Measurements from ENCODE around the gene RUSC2. TPM values are rescaled to one million over a fixed set of nuclear protein-coding genes. Genes with fewer than 3 reads are reported as not detected.
"Not testable (repeated sequence)": the region's sequence is repeated elsewhere in the genome, so short reads cannot be mapped to it uniquely, and the experiment has no call there.

RUSC2 gene
- total RNA-seq, 1 donor from 2014 or later = 67.1 TPM

DNA sequence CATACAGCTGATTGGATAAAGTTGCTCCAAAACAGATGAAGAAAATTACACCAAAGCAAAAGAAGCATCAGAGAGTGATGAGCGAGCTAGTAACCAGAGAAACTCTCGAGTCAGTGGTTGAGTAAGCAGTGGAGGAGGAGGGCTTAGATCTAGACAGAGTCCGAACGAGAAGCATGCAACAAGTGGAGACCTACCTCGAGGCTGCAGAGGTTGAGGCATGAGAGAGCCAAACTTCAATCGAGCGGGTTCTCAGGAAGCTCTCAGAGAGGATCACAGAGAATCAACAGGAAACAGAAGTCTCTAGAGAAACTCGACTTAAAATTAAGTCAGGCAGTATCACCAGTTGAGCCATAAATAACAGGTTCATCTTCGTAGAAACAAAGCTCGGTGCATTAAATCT is 6.1 kb downstream of the RUSC2 start:
- Mint-ChIP-seq H3K27me3 (ENCODE audit: unreplicated experiment) (no peaks in the 10 kb centered on the region), H3K9me3 (ENCODE audit: unreplicated experiment) (peaks cover 14% of the 10 kb centered on the region), H3K36me3 (ENCODE audit: unreplicated experiment) (peaks cover 29% of the 10 kb centered on the region), H3K4me1 (ENCODE audit: unreplicated experiment) (peaks cover 41% of the 10 kb centered on the region), H3K4me3 (ENCODE audit: unreplicated experiment) (no peak overlapping the region), H3K27ac (ENCODE audit: unreplicated experiment) (no peak overlapping the region)
- TF ChIP-seq, protein P1, sequence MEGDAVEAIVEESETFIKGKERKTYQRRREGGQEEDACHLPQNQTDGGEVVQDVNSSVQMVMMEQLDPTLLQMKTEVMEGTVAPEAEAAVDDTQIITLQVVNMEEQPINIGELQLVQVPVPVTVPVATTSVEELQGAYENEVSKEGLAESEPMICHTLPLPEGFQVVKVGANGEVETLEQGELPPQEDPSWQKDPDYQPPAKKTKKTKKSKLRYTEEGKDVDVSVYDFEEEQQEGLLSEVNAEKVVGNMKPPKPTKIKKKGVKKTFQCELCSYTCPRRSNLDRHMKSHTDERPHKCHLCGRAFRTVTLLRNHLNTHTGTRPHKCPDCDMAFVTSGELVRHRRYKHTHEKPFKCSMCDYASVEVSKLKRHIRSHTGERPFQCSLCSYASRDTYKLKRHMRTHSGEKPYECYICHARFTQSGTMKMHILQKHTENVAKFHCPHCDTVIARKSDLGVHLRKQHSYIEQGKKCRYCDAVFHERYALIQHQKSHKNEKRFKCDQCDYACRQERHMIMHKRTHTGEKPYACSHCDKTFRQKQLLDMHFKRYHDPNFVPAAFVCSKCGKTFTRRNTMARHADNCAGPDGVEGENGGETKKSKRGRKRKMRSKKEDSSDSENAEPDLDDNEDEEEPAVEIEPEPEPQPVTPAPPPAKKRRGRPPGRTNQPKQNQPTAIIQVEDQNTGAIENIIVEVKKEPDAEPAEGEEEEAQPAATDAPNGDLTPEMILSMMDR (IDR thresholded peaks at IDR 0.05) = no peak
- no peak for DNase-seq (ENCODE audit: extremely low spot score, unreplicated experiment)

DNA sequence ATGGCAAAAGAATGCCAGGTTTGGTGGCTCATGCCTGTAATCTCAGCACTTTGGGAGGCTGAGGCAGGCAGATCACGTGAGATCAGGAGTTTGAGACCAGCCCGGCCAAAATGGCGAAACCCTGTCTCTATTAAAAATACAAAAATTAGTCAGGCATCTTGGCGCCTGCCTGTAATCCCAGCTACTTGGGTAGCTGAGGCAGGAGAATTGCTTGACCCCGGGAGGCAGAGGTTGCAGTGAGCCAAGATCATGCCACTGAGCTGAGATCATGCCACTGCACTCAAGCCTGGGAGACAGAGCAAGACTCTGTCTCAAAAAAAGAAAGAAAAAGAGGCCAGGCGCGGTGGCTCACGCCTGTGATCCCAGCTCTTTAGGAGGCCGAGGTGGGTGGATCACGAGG is 8.3 kb downstream of the RUSC2 start:
- H3K4me3 Mint-ChIP-seq (ENCODE audit: unreplicated experiment); H3K27me3 Mint-ChIP-seq (ENCODE audit: unreplicated experiment); H3K27ac Mint-ChIP-seq (ENCODE audit: unreplicated experiment); DNase-seq (ENCODE audit: extremely low spot score, unreplicated experiment): not testable (repeated sequence)
- peaks cover 14% of the 10 kb centered on the region for H3K9me3 Mint-ChIP-seq (ENCODE audit: unreplicated experiment)
- peaks cover 35% of the 10 kb centered on the region for H3K36me3 Mint-ChIP-seq (ENCODE audit: unreplicated experiment)
- H3K4me1 Mint-ChIP-seq (ENCODE audit: unreplicated experiment) = peaks cover 29% of the 10 kb centered on the region

DNA sequence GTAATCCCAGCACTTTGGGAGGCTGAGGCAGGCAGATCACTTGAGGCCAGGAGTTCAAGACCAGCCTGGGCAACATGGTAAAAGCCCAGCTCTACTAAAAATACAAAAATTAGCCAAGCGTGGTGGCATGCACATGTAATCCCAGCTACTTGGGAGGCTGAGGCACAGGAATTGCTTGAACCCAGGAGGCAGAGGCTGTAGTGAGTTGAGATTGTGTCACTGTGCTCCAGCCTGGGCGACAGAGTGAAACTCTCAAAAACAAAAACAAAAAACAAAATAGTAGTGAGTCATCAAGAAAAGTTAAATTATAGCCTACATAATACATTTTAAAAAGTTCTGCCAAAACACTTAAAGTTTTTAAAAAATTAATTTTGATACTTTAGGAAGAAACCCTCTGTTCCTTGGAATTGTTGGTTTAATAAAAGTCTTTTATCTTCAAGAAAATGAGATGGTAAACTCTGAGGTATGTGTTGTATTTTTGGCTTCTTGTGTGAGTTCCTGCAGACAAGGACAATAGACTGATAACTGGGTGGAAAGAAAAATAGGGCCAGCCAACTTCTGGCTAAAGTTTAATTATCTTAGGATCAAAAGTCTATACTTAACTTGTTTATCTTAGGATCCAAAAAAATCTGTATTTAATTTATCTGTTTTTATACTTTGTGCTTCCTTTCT is 9.3 kb downstream of the RUSC2 start:
- peaks cover 40% of the 10 kb centered on the region for H3K36me3 Mint-ChIP-seq (ENCODE audit: unreplicated experiment)
- H3K27ac Mint-ChIP-seq (ENCODE audit: unreplicated experiment) = peak overlapping the region; percentile 52
- no peak overlapping the region for H3K4me3 Mint-ChIP-seq (ENCODE audit: unreplicated experiment)
- DNase-seq (ENCODE audit: extremely low spot score, unreplicated experiment) = no peak
- H3K27me3 Mint-ChIP-seq (ENCODE audit: unreplicated experiment) = no peaks in the 10 kb centered on the region
- TF ChIP-seq, protein P1 (IDR thresholded peaks at IDR 0.05) = no peak
- peaks cover 17% of the 10 kb centered on the region for H3K9me3 Mint-ChIP-seq (ENCODE audit: unreplicated experiment)
- peaks cover 29% of the 10 kb centered on the region for H3K4me1 Mint-ChIP-seq (ENCODE audit: unreplicated experiment)

DNA sequence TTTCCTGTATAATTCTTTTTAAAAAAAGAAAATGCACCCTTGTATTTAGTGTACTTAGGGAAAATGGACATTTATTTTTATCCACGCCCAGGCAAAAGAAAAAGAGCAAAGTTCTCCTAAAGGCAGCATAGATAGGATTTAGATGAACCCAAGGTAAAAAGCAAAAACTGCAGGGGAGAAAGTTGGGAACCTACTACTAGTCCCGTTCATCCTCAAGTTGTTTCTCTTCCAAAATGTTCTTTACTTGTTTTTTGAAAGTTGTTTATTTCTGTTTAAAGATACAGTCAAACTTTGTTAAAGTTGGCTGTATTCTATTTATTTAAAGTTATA is 9.8 kb downstream of the RUSC2 start:
- H3K9me3 Mint-ChIP-seq (ENCODE audit: unreplicated experiment) = peaks cover 20% of the 10 kb centered on the region
- H3K27me3 Mint-ChIP-seq (ENCODE audit: unreplicated experiment) = no peaks in the 10 kb centered on the region
- H3K4me1 Mint-ChIP-seq (ENCODE audit: unreplicated experiment) = peaks cover 29% of the 10 kb centered on the region
- H3K4me3 Mint-ChIP-seq (ENCODE audit: unreplicated experiment) = no peak overlapping the region
- peak overlapping the region; percentile 52 for H3K27ac Mint-ChIP-seq (ENCODE audit: unreplicated experiment)
- no peak for DNase-seq (ENCODE audit: extremely low spot score, unreplicated experiment)
- peaks cover 41% of the 10 kb centered on the region for H3K36me3 Mint-ChIP-seq (ENCODE audit: unreplicated experiment)
- TF ChIP-seq, protein P1 (IDR thresholded peaks at IDR 0.05) = no peak

DNA sequence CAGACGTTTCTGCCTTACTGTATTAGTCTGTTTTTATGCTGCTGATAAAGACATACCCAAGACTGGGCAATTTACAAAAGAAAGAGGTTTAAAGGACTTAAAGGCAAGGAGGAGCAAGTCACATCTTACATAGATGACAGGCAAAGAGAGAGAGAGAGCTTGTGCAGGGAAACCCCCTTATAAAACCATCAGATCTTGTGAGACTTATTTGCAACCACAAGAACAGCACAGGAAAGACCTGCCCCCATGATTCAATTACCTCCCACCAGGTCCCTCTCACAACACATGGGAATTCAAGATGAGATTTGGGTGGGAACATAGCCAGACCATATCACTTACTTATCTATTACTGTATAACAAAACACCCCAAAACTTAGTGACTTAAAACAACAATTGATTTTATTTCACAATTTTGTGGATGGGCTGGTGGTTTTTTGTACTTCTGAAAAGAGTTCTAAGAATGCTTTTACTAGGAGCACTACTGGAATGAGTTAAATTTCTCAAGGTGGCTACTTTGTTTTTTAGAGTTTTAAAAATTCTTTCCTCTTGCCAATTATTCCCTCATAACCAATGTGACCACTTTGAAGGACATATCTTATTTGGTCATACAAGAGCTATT is 10.3 kb downstream of the RUSC2 start:
- Mint-ChIP-seq H3K27ac (ENCODE audit: unreplicated experiment) (peak overlapping the region; percentile 52), H3K36me3 (ENCODE audit: unreplicated experiment) (peaks cover 41% of the 10 kb centered on the region), H3K9me3 (ENCODE audit: unreplicated experiment) (peaks cover 19% of the 10 kb centered on the region), H3K27me3 (ENCODE audit: unreplicated experiment) (no peaks in the 10 kb centered on the region), H3K4me3 (ENCODE audit: unreplicated experiment) (no peak overlapping the region), H3K4me1 (ENCODE audit: unreplicated experiment) (peaks cover 34% of the 10 kb centered on the region)
- TF ChIP-seq, protein P1 (IDR thresholded peaks at IDR 0.05) = no peak
- DNase-seq (ENCODE audit: extremely low spot score, unreplicated experiment) = no peak

All from osteocyte (in vitro differentiated cells).